Measurements from ENCODE around the gene RAF1. TPM values are rescaled to one million over a fixed set of nuclear protein-coding genes. Genes with fewer than 3 reads are reported as not detected.

The RAF1 gene
- total and polyA plus RNA-seq, 3 experiments from 2014 or later = 73.1 to 90.9 (median 89.4) TPM

GRCh38 chr3:12659316-12660015 is 4.5 kb downstream of the RAF1 start:
- Histone ChIP-seq H3K4me3 (ENCODE audit: low read length) (no peak overlapping the region), H3K9me3 (ENCODE audit: low read length) (no peaks in the 10 kb centered on the region), H3K27ac (ENCODE audit: low read depth, low read length) (no peak overlapping the region), H3K4me1 (ENCODE audit: insufficient read depth, low read length) (peaks cover 60% of the 10 kb centered on the region), H3K36me3 (ENCODE audit: insufficient read depth, low read length) (peaks cover 4% of the 10 kb centered on the region), H3K27me3 (ENCODE audit: insufficient read depth, low read length, poor library complexity, severe bottlenecking) (no peaks in the 10 kb centered on the region)
- H3K36me3 Mint-ChIP-seq = peaks cover 0 to 22% (median 4%) of the 10 kb centered on the region in 3 donors
- peak overlapping the region in 6 of 7 donors; percentile 1 to 65 (median 26) for H3K4me3 Mint-ChIP-seq
- no peak for DNase-seq
- peak overlapping the region in 5 of 8 donors; percentile 13 to 66 (median 38) for H3K27ac Mint-ChIP-seq
- no peaks in the 10 kb centered on the region for H3K9me3 Mint-ChIP-seq
- POLR2A ChIA-PET = no interaction called here
- peaks cover 59 to 82% (median 77%) of the 10 kb centered on the region in 3 donors for H3K4me1 Mint-ChIP-seq
- CTCF ChIA-PET = no interaction called here
- no peaks in the 10 kb centered on the region for H3K27me3 Mint-ChIP-seq

- ChIA-PET CTCF (no interaction called here), POLR2A (no interaction called here)
- no peaks in the 10 kb centered on the region for H3K27me3 Mint-ChIP-seq
- Histone ChIP-seq H3K27ac (ENCODE audit: low read depth, low read length) (no peak overlapping the region), H3K4me3 (ENCODE audit: low read length) (no peak overlapping the region), H3K27me3 (ENCODE audit: insufficient read depth, low read length, poor library complexity, severe bottlenecking) (no peaks in the 10 kb centered on the region), H3K9me3 (ENCODE audit: low read length) (no peaks in the 10 kb centered on the region), H3K4me1 (ENCODE audit: insufficient read depth, low read length) (peaks cover 60% of the 10 kb centered on the region), H3K36me3 (ENCODE audit: insufficient read depth, low read length) (peaks cover 4% of the 10 kb centered on the region)
- peak overlapping the region in 2 of 8 donors; percentile 50 to 58 for H3K27ac Mint-ChIP-seq
- H3K36me3 Mint-ChIP-seq = peaks cover 0 to 16% (median 4%) of the 10 kb centered on the region in 3 donors
- H3K9me3 Mint-ChIP-seq = no peaks in the 10 kb centered on the region
- peaks cover 59 to 83% (median 80%) of the 10 kb centered on the region in 3 donors for H3K4me1 Mint-ChIP-seq
- no peak for DNase-seq
- H3K4me3 Mint-ChIP-seq = peak overlapping the region in 5 of 7 donors; percentile 6 to 64 (median 34)
These were observed 5.3 kb downstream of the RAF1 start for GRCh38 chr3:12658593-12659058.

- Histone ChIP-seq H3K27me3 (ENCODE audit: insufficient read depth, low read length, poor library complexity, severe bottlenecking) (no peaks in the 10 kb centered on the region), H3K4me1 (ENCODE audit: insufficient read depth, low read length) (peaks cover 58% of the 10 kb centered on the region), H3K27ac (ENCODE audit: low read depth, low read length) (no peak overlapping the region), H3K36me3 (ENCODE audit: insufficient read depth, low read length) (peaks cover 4% of the 10 kb centered on the region), H3K4me3 (ENCODE audit: low read length) (no peak overlapping the region), H3K9me3 (ENCODE audit: low read length) (no peaks in the 10 kb centered on the region)
- Mint-ChIP-seq H3K9me3 (no peaks in the 10 kb centered on the region), H3K4me1 (peaks cover 58 to 84% (median 80%) of the 10 kb centered on the region in 3 donors), H3K27me3 (no peaks in the 10 kb centered on the region), H3K36me3 (peaks cover 0 to 7% (median 3%) of the 10 kb centered on the region in 3 donors), H3K27ac (no peak overlapping the region), H3K4me3 (no peak overlapping the region)
- DNase-seq = no peak
- ChIA-PET CTCF (no interaction called here), POLR2A (no interaction called here)
These were observed 7.1 kb downstream of the RAF1 start for GRCh38 chr3:12656850-12657249.

GRCh38 chr3:12656193-12656592 is 7.7 kb downstream of the RAF1 start:
- no peaks in the 10 kb centered on the region for H3K27me3 Mint-ChIP-seq
- no peak overlapping the region for H3K27ac ChIP-seq (ENCODE audit: low read depth, low read length)
- ChIA-PET CTCF (no interaction called here), POLR2A (no interaction called here)
- no peak overlapping the region for H3K4me3 ChIP-seq (ENCODE audit: low read length)
- no peaks in the 10 kb centered on the region for H3K9me3 Mint-ChIP-seq
- peaks cover 4% of the 10 kb centered on the region for H3K36me3 ChIP-seq (ENCODE audit: insufficient read depth, low read length)
- H3K27ac Mint-ChIP-seq = peak overlapping the region in 1 of 8 donors; percentile 42
- H3K36me3 Mint-ChIP-seq = peaks cover 0 to 8% (median 3%) of the 10 kb centered on the region in 3 donors
- peaks cover 54% of the 10 kb centered on the region for H3K4me1 ChIP-seq (ENCODE audit: insufficient read depth, low read length)
- H3K4me3 Mint-ChIP-seq = peak overlapping the region in 4 of 7 donors; percentile 9 to 41 (median 27)
- DNase-seq = no peak
- no peaks in the 10 kb centered on the region for H3K27me3 ChIP-seq (ENCODE audit: insufficient read depth, low read length, poor library complexity, severe bottlenecking)
- no peaks in the 10 kb centered on the region for H3K9me3 ChIP-seq (ENCODE audit: low read length)
- peaks cover 57 to 82% (median 74%) of the 10 kb centered on the region in 3 donors for H3K4me1 Mint-ChIP-seq

- H3K36me3 Mint-ChIP-seq = peaks cover 0 to 9% (median 3%) of the 10 kb centered on the region in 3 donors
- peaks cover 54% of the 10 kb centered on the region for H3K4me1 ChIP-seq (ENCODE audit: insufficient read depth, low read length)
- no peak overlapping the region for H3K4me3 ChIP-seq (ENCODE audit: low read length)
- no peak overlapping the region for H3K27ac ChIP-seq (ENCODE audit: low read depth, low read length)
- CTCF ChIA-PET = no interaction called here
- H3K9me3 Mint-ChIP-seq = no peaks in the 10 kb centered on the region
- H3K36me3 ChIP-seq (ENCODE audit: insufficient read depth, low read length) = peaks cover 4% of the 10 kb centered on the region
- no peaks in the 10 kb centered on the region for H3K9me3 ChIP-seq (ENCODE audit: low read length)
- H3K4me3 Mint-ChIP-seq = peak overlapping the region in 1 of 7 donors; percentile 41
- no peaks in the 10 kb centered on the region for H3K27me3 Mint-ChIP-seq
- H3K27ac Mint-ChIP-seq = peak overlapping the region in 4 of 8 donors; percentile 15 to 72 (median 32)
- no peaks in the 10 kb centered on the region for H3K27me3 ChIP-seq (ENCODE audit: insufficient read depth, low read length, poor library complexity, severe bottlenecking)
- no peak for DNase-seq
- POLR2A ChIA-PET = no interaction called here
- H3K4me1 Mint-ChIP-seq = peaks cover 60 to 84% (median 76%) of the 10 kb centered on the region in 3 donors
These were observed 8.2 kb downstream of the RAF1 start for GRCh38 chr3:12655701-12656100.

GRCh38 chr3:12653747-12654146 is 10.2 kb downstream of the RAF1 start:
- Mint-ChIP-seq H3K27ac (no peak overlapping the region), H3K9me3 (no peaks in the 10 kb centered on the region), H3K4me3 (peak overlapping the region in 1 of 7 donors; percentile 25), H3K27me3 (no peaks in the 10 kb centered on the region), H3K4me1 (peaks cover 60 to 82% (median 73%) of the 10 kb centered on the region in 3 donors), H3K36me3 (peaks cover 0 to 12% (median 3%) of the 10 kb centered on the region in 3 donors)
- CTCF ChIA-PET = interaction anchor here (1.8 kb wide), 1 partner anchor 10 kb away, joined by 6 read pairs; the partner anchor contains the start of gene RAF1
- no peak overlapping the region for H3K4me3 ChIP-seq (ENCODE audit: low read length)
- no peaks in the 10 kb centered on the region for H3K9me3 ChIP-seq (ENCODE audit: low read length)
- H3K27me3 ChIP-seq (ENCODE audit: insufficient read depth, low read length, poor library complexity, severe bottlenecking) = no peaks in the 10 kb centered on the region
- no peak for DNase-seq
- no peak overlapping the region for H3K27ac ChIP-seq (ENCODE audit: low read depth, low read length)
- peaks cover 4% of the 10 kb centered on the region for H3K36me3 ChIP-seq (ENCODE audit: insufficient read depth, low read length)
- H3K4me1 ChIP-seq (ENCODE audit: insufficient read depth, low read length) = peaks cover 48% of the 10 kb centered on the region
- POLR2A ChIA-PET = interaction anchor here (0.6 kb wide), 1 partner anchor 109 kb away, joined by 8 read pairs; no protein-coding TSS in a partner anchor

- CTCF ChIA-PET = no interaction called here
- H3K4me1 ChIP-seq (ENCODE audit: insufficient read depth, low read length) = peaks cover 44% of the 10 kb centered on the region
- peak overlapping the region in 3 of 7 donors; percentile 6 to 67 (median 51) for H3K4me3 Mint-ChIP-seq
- DNase-seq = no peak
- H3K27me3 Mint-ChIP-seq = no peaks in the 10 kb centered on the region
- POLR2A ChIA-PET = no interaction called here
- H3K27me3 ChIP-seq (ENCODE audit: insufficient read depth, low read length, poor library complexity, severe bottlenecking) = no peaks in the 10 kb centered on the region
- peak overlapping the region in 3 of 8 donors; percentile 38 to 66 (median 42) for H3K27ac Mint-ChIP-seq
- H3K36me3 ChIP-seq (ENCODE audit: insufficient read depth, low read length) = no peaks in the 10 kb centered on the region
- peaks cover 0 to 9% (median 2%) of the 10 kb centered on the region in 3 donors for H3K36me3 Mint-ChIP-seq
- H3K9me3 ChIP-seq (ENCODE audit: low read length) = no peaks in the 10 kb centered on the region
- no peaks in the 10 kb centered on the region for H3K9me3 Mint-ChIP-seq
- peaks cover 58 to 81% (median 71%) of the 10 kb centered on the region in 3 donors for H3K4me1 Mint-ChIP-seq
- H3K4me3 ChIP-seq (ENCODE audit: low read length) = no peak overlapping the region
- H3K27ac ChIP-seq (ENCODE audit: low read depth, low read length) = no peak overlapping the region
These were observed 15.4 kb downstream of the RAF1 start for GRCh38 chr3:12648384-12648959.

- CTCF ChIA-PET = no interaction called here
- no peaks in the 10 kb centered on the region for H3K9me3 Mint-ChIP-seq
- H3K27me3 Mint-ChIP-seq = no peaks in the 10 kb centered on the region
- H3K4me1 Mint-ChIP-seq = peaks cover 56 to 76% (median 57%) of the 10 kb centered on the region in 3 donors
- no peak overlapping the region for H3K4me3 ChIP-seq (ENCODE audit: low read length)
- peaks cover 2 to 14% (median 7%) of the 10 kb centered on the region in 3 donors for H3K36me3 Mint-ChIP-seq
- H3K4me3 Mint-ChIP-seq = no peak overlapping the region
- POLR2A ChIA-PET = no interaction called here
- no peaks in the 10 kb centered on the region for H3K9me3 ChIP-seq (ENCODE audit: low read length)
- peaks cover 35% of the 10 kb centered on the region for H3K4me1 ChIP-seq (ENCODE audit: insufficient read depth, low read length)
- no peak overlapping the region for H3K27ac ChIP-seq (ENCODE audit: low read depth, low read length)
- DNase-seq = no peak
- peak overlapping the region in 1 of 8 donors; percentile 43 for H3K27ac Mint-ChIP-seq
- H3K27me3 ChIP-seq (ENCODE audit: insufficient read depth, low read length, poor library complexity, severe bottlenecking) = no peaks in the 10 kb centered on the region
- H3K36me3 ChIP-seq (ENCODE audit: insufficient read depth, low read length) = no peaks in the 10 kb centered on the region
These were observed 19.5 kb downstream of the RAF1 start for GRCh38 chr3:12644331-12644937.
